ENCODE measurements around the gene TP53INP2. TPM values are rescaled to one million over a fixed set of nuclear protein-coding genes. Genes with fewer than 3 reads are reported as not detected.

TP53INP2 gene
- total and polyA plus RNA-seq, 2 of the 13 experiments (the other 11 are each of a cell fraction or from before 2014, with no cell fraction given): 5.2 to 18.8 TPM

- TF ChIP-seq ETS1 (CRISPR knock-in tag; IDR thresholded peaks at IDR 0.05) (no peak), CBX5 (CRISPR knock-in tag; IDR thresholded peaks at IDR 0.05; ENCODE audit: borderline replicate concordance) (peak; percentile 88), ZNF513 (CRISPR knock-in tag; conservative IDR thresholded peaks at IDR 0.05) (no peak), ZNF274 (CRISPR knock-in tag; IDR thresholded peaks at IDR 0.05) (peak; percentile 88), TRIM24 (CRISPR knock-in tag; IDR thresholded peaks at IDR 0.05) (no peak), KMT2A (CRISPR knock-in tag; IDR thresholded peaks at IDR 0.05) (peak; percentile 86), SMAD3 (CRISPR knock-in tag; IDR thresholded peaks at IDR 0.05) (no peak; the same call in none of the 2 replicates), ZNF160 (CRISPR knock-in tag; IDR thresholded peaks at IDR 0.05) (peak; percentile 89; the same call in 1 of the 2 replicates), POLR2A (IDR thresholded peaks at IDR 0.05; ENCODE audit: insufficient read depth in 1 of 2, low read depth in 2 of 2, low read length in 2 of 2) (peak; percentile 88 to 91), SNAI1 (CRISPR knock-in tag; IDR thresholded peaks at IDR 0.05; ENCODE audit: borderline replicate concordance) (peak; percentile 35; the same call in 1 of the 2 replicates)
- TF ChIP-seq, protein P1, sequence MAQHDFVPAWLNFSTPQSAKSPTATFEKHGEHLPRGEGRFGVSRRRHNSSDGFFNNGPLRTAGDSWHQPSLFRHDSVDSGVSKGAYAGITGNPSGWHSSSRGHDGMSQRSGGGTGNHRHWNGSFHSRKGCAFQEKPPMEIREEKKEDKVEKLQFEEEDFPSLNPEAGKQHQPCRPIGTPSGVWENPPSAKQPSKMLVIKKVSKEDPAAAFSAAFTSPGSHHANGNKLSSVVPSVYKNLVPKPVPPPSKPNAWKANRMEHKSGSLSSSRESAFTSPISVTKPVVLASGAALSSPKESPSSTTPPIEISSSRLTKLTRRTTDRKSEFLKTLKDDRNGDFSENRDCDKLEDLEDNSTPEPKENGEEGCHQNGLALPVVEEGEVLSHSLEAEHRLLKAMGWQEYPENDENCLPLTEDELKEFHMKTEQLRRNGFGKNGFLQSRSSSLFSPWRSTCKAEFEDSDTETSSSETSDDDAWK (CRISPR knock-in tag; IDR thresholded peaks at IDR 0.05): no peak
- TF ChIP-seq, protein P2, sequence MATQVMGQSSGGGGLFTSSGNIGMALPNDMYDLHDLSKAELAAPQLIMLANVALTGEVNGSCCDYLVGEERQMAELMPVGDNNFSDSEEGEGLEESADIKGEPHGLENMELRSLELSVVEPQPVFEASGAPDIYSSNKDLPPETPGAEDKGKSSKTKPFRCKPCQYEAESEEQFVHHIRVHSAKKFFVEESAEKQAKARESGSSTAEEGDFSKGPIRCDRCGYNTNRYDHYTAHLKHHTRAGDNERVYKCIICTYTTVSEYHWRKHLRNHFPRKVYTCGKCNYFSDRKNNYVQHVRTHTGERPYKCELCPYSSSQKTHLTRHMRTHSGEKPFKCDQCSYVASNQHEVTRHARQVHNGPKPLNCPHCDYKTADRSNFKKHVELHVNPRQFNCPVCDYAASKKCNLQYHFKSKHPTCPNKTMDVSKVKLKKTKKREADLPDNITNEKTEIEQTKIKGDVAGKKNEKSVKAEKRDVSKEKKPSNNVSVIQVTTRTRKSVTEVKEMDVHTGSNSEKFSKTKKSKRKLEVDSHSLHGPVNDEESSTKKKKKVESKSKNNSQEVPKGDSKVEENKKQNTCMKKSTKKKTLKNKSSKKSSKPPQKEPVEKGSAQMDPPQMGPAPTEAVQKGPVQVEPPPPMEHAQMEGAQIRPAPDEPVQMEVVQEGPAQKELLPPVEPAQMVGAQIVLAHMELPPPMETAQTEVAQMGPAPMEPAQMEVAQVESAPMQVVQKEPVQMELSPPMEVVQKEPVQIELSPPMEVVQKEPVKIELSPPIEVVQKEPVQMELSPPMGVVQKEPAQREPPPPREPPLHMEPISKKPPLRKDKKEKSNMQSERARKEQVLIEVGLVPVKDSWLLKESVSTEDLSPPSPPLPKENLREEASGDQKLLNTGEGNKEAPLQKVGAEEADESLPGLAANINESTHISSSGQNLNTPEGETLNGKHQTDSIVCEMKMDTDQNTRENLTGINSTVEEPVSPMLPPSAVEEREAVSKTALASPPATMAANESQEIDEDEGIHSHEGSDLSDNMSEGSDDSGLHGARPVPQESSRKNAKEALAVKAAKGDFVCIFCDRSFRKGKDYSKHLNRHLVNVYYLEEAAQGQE (IDR thresholded peaks at IDR 0.05; ENCODE audit: borderline replicate concordance in 1 of 2, low read depth in 1 of 2, low read length in 2 of 2): peak in 1 of 2 experiments; percentile 27; a peak in 1 of 4 replicates
- TF ChIP-seq, protein P3, sequence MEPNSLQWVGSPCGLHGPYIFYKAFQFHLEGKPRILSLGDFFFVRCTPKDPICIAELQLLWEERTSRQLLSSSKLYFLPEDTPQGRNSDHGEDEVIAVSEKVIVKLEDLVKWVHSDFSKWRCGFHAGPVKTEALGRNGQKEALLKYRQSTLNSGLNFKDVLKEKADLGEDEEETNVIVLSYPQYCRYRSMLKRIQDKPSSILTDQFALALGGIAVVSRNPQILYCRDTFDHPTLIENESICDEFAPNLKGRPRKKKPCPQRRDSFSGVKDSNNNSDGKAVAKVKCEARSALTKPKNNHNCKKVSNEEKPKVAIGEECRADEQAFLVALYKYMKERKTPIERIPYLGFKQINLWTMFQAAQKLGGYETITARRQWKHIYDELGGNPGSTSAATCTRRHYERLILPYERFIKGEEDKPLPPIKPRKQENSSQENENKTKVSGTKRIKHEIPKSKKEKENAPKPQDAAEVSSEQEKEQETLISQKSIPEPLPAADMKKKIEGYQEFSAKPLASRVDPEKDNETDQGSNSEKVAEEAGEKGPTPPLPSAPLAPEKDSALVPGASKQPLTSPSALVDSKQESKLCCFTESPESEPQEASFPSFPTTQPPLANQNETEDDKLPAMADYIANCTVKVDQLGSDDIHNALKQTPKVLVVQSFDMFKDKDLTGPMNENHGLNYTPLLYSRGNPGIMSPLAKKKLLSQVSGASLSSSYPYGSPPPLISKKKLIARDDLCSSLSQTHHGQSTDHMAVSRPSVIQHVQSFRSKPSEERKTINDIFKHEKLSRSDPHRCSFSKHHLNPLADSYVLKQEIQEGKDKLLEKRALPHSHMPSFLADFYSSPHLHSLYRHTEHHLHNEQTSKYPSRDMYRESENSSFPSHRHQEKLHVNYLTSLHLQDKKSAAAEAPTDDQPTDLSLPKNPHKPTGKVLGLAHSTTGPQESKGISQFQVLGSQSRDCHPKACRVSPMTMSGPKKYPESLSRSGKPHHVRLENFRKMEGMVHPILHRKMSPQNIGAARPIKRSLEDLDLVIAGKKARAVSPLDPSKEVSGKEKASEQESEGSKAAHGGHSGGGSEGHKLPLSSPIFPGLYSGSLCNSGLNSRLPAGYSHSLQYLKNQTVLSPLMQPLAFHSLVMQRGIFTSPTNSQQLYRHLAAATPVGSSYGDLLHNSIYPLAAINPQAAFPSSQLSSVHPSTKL (CRISPR knock-in tag; IDR thresholded peaks at IDR 0.05): peak; percentile 81
Measured at GRCh38 chr20:34676642-34677373, 27.3 kb upstream of the TP53INP2 start, which contains the start of gene PIGU (continued).
